Lung microvascular endothelial cell (primary cell): ENCODE results near the gene APCDD1. TPM values are rescaled to one million over a fixed set of nuclear protein-coding genes. Genes with fewer than 3 reads are reported as not detected.
A peak's percentile ranks its signal among the peaks of the same experiment; 100 is the strongest.

Experiments used
- DNase-seq, 2 donors: peaks; one replicate each; pipeline versions ENCODE4 v3.0.0 to v3.0.0-alpha.2; 2010; ENCODE audit warnings: low read depth in 2 of 2
- total RNA-seq: library from RNA; depleted of rRNA; stranded (reverse); fragments of >200 nt; gene quantifications from 2 replicates; pipeline ENCODE4 v1.2.1, GENCODE V29; 2014

APCDD1 gene
- total RNA-seq, 1 donor from 2014 or later: not detected

GRCh38 chr18:10431680-10432079 is 22.8 kb upstream of the APCDD1 start:
- DNase-seq: no peak

GRCh38 chr18:10432781-10433180 is 21.7 kb upstream of the APCDD1 start:
- DNase-seq: no peak

- no peak for DNase-seq
Observed at GRCh38 chr18:10436160-10436559, 18.3 kb upstream of the APCDD1 start.

GRCh38 chr18:10437837-10438236 is 16.6 kb upstream of the APCDD1 start:
- no peak for DNase-seq

GRCh38 chr18:10439898-10440297 is 14.5 kb upstream of the APCDD1 start:
- DNase-seq: no peak

- no peak for DNase-seq
Observed at GRCh38 chr18:10440884-10441283, 13.6 kb upstream of the APCDD1 start.

- no peak for DNase-seq
Observed at GRCh38 chr18:10441472-10441871, 13.0 kb upstream of the APCDD1 start.

- DNase-seq: no peak
Observed at GRCh38 chr18:10442551-10442971, 11.9 kb upstream of the APCDD1 start.

GRCh38 chr18:10443001-10443400 is 11.4 kb upstream of the APCDD1 start:
- no peak for DNase-seq

- no peak for DNase-seq
Observed at GRCh38 chr18:10444314-10445006, 10.0 kb upstream of the APCDD1 start.

GRCh38 chr18:10449396-10449795 is 5.0 kb upstream of the APCDD1 start:
- DNase-seq: no peak

GRCh38 chr18:10450986-10451385 is 3.4 kb upstream of the APCDD1 start:
- no peak for DNase-seq

GRCh38 chr18:10453261-10453805 is 1.1 kb upstream of the APCDD1 start:
- no peak for DNase-seq

GRCh38 chr18:10454681-10455557 is 484 bp downstream of the APCDD1 start:
- peak in 1 of 2 donors; percentile 10 for DNase-seq

- DNase-seq: no peak
Observed at GRCh38 chr18:10455726-10456453, 1.5 kb downstream of the APCDD1 start.

GRCh38 chr18:10456718-10457117 is 2.3 kb downstream of the APCDD1 start:
- no peak for DNase-seq

GRCh38 chr18:10457128-10457527 is 2.7 kb downstream of the APCDD1 start:
- DNase-seq: no peak

- DNase-seq: no peak
Observed at GRCh38 chr18:10457767-10458166, 3.3 kb downstream of the APCDD1 start.

- no peak for DNase-seq
Observed at GRCh38 chr18:10458691-10459090, 4.3 kb downstream of the APCDD1 start.

- no peak for DNase-seq
Observed at GRCh38 chr18:10459587-10459986, 5.2 kb downstream of the APCDD1 start.

GRCh38 chr18:10460414-10461018 is 6.1 kb downstream of the APCDD1 start:
- DNase-seq: no peak
